Spinal cord (tissue), 10 donors: ENCODE results near the gene TPP2. TPM values are rescaled to one million over a fixed set of nuclear protein-coding genes. Genes with fewer than 3 reads are reported as not detected.

Source experiments
- DNase-seq, 6 donors: peaks; one replicate each; pipeline versions ENCODE4 v3.0.0 to v3.0.0-alpha.2; 2013 to 2015; ENCODE audit warnings: low spot score in 6 of 6, low read depth in 4 of 6
- H3K27ac ChIP-seq: one replicate; pipeline ENCODE4 v1.5.1; 2013; ENCODE audit warnings: low read depth, low read length, control low read depth
- H3K27me3 ChIP-seq: one replicate; pipeline ENCODE4 v1.6.1; 2013; ENCODE audit warnings: low read length; ENCODE audit not compliant: control insufficient read depth, insufficient read depth
- H3K36me3 ChIP-seq: one replicate; pipeline ENCODE4 v1.6.1; 2013; ENCODE audit warnings: low read length; ENCODE audit not compliant: control insufficient read depth, insufficient read depth
- H3K4me1 ChIP-seq: one replicate; pipeline ENCODE4 v1.6.1; 2013; ENCODE audit warnings: low read length; ENCODE audit not compliant: control insufficient read depth, insufficient read depth
- H3K4me3 ChIP-seq: one replicate; pipeline ENCODE4 v1.5.1; 2013; ENCODE audit warnings: low read depth, low read length, control low read depth
- H3K9me3 ChIP-seq: one replicate; pipeline ENCODE4 v1.6.1; 2013; ENCODE audit warnings: low read length; ENCODE audit not compliant: control insufficient read depth, insufficient read depth
- WGBS: methylation state at CpG from one replicate; pipeline ENCODE4 v1.1.5; 2013; ENCODE audit warnings: missing lambda C conversion rate; ENCODE audit not compliant: insufficient coverage; 5-methylcytosine and 5-hydroxymethylcytosine counted together
- polyA plus RNA-seq, 2 donors: library from polyadenylated mRNA; unstranded; fragments of 120-200 nt; gene quantifications; one replicate each; pipeline ENCODE4 v1.2.1, GENCODE V29; 2013; ENCODE audit not compliant: insufficient read length in 2 of 2
- total RNA-seq, 2 donors: library from RNA; depleted of rRNA in 1 of 2; stranded (reverse); fragments of 120-200 nt in 1 of 2; fragments of >200 nt in 1 of 2; gene quantifications; one replicate each; pipeline versions ENCODE4 v1.2.3 to v1.2.4, GENCODE V29; 2013 to 2014
- donor health status: healthy.

The TPP2 gene
- total and polyA plus RNA-seq, 4 donors = 25.2 to 60.5 (median 45.4) TPM

GRCh38 chr13:102696465-102696864 is 99.7 kb downstream of the TPP2 start:
- no peak overlapping the region for H3K27ac ChIP-seq

DNA sequence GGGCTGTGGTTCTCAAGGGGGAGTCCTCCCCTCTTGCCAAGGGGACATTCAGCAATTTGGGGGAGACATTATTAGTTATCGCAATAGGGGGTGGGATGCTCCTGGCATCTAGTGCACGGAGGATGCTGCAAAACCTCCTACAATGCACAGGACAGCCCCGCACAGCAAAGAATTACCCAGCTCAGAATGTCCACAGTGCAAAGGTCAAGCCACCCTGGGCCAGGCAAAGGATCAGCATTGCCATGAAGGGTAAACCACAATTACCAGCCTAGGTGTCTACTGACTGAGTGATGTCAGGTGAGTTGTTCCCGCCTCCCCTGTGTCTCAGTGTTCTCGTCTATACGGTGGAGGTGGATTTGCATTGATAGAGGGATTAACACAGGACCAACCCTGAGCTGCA is 100.5 kb downstream of the TPP2 start:
- Histone ChIP-seq H3K27ac (no peak overlapping the region), H3K9me3 (peaks cover 3% of the 10 kb centered on the region), H3K36me3 (no peaks in the 10 kb centered on the region), H3K27me3 (no peaks in the 10 kb centered on the region), H3K4me3 (no peak overlapping the region), H3K4me1 (no peaks in the 10 kb centered on the region)
- no CpG with 5 or more reads among the region's 6 CpGs for WGBS
- no peak for DNase-seq

More at GRCh38 chr13:102696465-102696864, 99.7 kb downstream of the TPP2 start:
- Histone ChIP-seq H3K27me3 (no peaks in the 10 kb centered on the region), H3K36me3 (no peaks in the 10 kb centered on the region), H3K9me3 (peaks cover 3% of the 10 kb centered on the region), H3K4me1 (no peaks in the 10 kb centered on the region), H3K4me3 (no peak overlapping the region)
- DNase-seq = no peak
- WGBS = 96% methylated on average over 4 of the region's 4 CpGs

GRCh38 chr13:102697929-102698648 is 101.3 kb downstream of the TPP2 start:
- Histone ChIP-seq H3K27me3 (no peaks in the 10 kb centered on the region), H3K27ac (no peak overlapping the region), H3K4me3 (no peak overlapping the region), H3K9me3 (peaks cover 3% of the 10 kb centered on the region), H3K4me1 (no peaks in the 10 kb centered on the region), H3K36me3 (no peaks in the 10 kb centered on the region)
- DNase-seq = no peak
- WGBS = 100% methylated on average over 2 of the region's 8 CpGs

- Histone ChIP-seq H3K4me1 (no peaks in the 10 kb centered on the region), H3K9me3 (peaks cover 3% of the 10 kb centered on the region), H3K27me3 (no peaks in the 10 kb centered on the region), H3K36me3 (no peaks in the 10 kb centered on the region), H3K4me3 (no peak overlapping the region), H3K27ac (no peak overlapping the region)
- 95% methylated on average over 2 of the region's 2 CpGs for WGBS
- DNase-seq = no peak
Measured at GRCh38 chr13:102698649-102698980, 101.8 kb downstream of the TPP2 start.

DNA sequence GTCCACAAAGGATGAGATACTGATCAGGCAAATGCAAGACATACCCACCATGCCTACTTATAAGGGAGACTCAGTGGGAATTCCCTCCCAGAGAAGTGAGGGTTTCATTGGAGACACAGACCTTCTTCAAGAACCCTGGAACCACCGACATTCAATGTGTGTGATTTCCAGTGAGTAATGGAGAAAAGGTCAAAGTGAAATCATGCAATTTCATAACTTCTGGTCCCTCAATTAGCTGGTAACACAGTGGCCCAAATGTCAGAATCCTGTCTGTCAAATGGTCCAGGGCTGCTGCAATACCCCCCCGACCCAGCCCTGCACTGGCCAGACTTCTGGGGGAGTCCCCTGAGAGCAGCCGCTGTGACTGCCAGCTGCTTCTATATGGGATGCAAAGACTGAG is 102.7 kb downstream of the TPP2 start:
- H3K4me1 ChIP-seq = no peaks in the 10 kb centered on the region
- no peak overlapping the region for H3K4me3 ChIP-seq
- DNase-seq = no peak
- peaks cover 3% of the 10 kb centered on the region for H3K9me3 ChIP-seq
- H3K36me3 ChIP-seq = no peaks in the 10 kb centered on the region
- no peak overlapping the region for H3K27ac ChIP-seq
- WGBS = 81% methylated on average over 3 of the region's 3 CpGs
- H3K27me3 ChIP-seq = no peaks in the 10 kb centered on the region

DNA sequence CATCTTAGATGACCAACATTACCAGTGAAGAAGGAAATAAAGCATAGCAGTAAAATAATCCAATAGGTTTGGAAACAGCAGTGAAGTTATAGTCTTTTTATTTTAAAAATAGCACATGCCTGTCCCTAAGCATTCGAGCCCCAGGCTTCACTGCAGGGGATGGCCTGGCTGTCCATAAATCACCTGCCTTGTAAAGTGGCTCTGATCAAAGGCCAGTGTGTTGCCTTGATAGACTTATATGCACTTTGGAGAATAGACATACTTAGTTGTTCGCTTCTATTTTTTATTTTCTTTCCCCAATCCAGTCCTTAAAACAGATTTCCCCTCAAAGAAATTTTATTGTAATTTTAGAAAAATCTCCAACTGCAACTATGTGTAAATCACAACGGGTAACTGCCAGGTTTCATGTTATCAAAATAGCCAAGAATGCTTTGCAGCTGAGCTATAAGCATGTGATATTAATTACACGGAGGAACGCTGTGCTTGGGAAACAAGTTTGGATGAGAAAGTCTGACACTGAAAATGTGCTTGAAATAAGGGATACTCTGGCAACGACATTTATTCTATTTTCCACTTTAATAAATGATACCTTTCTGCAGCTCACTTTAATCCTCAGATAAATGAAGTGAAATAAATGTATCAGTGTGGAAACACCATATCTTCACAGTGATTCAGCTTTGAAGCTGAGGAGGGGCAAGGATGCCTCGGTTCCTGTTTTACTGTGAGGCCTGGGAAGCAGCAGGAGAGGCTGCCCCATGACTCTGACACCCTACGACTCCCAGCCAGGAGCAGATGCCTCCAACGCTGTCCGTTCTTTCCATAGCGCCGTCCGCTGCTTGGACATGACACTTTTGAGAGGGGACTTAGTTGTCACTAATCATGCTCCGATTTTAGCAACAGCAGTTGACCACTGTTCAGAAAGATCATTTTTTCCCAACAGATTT is 103.6 kb downstream of the TPP2 start:
- WGBS = 74% methylated on average over 8 of the region's 14 CpGs
- Histone ChIP-seq H3K4me1 (no peaks in the 10 kb centered on the region), H3K27ac (no peak overlapping the region), H3K4me3 (no peak overlapping the region), H3K27me3 (no peaks in the 10 kb centered on the region), H3K9me3 (peaks cover 3% of the 10 kb centered on the region), H3K36me3 (no peaks in the 10 kb centered on the region)
- no peak for DNase-seq

GRCh38 chr13:102701331-102701730 is 104.5 kb downstream of the TPP2 start:
- no peak overlapping the region for H3K27ac ChIP-seq
- 88% methylated on average over 3 of the region's 5 CpGs for WGBS
- no peaks in the 10 kb centered on the region for H3K36me3 ChIP-seq
- H3K4me3 ChIP-seq = no peak overlapping the region
- H3K27me3 ChIP-seq = no peaks in the 10 kb centered on the region
- DNase-seq = no peak
- H3K9me3 ChIP-seq = peaks cover 3% of the 10 kb centered on the region
- H3K4me1 ChIP-seq = no peaks in the 10 kb centered on the region

DNA sequence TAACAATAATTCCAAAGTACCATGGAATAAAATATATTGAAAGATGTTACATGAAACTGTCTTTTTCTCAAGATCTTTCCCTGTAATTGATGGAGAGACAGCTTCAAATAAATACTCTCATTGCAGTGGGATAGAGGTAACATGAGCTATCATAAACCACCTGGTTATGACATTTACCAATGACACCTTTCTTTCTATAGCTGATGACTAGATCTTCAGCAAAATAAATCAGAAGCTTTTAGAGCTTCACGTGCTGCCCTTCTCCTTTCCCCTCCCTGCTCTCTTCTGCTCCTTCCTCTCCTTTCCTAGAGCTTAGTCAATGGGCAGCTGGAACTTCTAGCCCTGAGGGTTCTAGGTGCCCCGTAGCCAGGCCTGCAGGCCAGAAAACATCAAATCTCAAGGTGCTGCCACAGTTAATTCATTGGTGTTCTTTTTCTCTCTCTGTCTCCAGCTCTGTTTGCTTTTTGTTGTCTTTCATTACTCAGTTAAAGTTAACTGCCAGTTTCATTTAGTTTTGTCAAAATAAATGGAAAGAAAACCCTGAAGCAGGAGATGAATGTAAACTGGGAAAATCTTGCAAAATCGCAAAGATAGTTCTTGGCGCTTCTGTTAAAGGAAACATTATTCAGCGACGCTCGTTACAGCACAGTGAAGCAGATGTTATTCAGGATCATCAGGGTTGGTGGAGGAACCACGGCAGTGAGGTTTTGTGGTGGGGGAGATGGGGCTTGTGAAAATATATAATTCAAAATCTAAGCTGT is 106.4 kb downstream of the TPP2 start:
- DNase-seq = peak in 1 of 6 donors; percentile 43
- Histone ChIP-seq H3K9me3 (peaks cover 3% of the 10 kb centered on the region), H3K27ac (no peak overlapping the region), H3K36me3 (no peaks in the 10 kb centered on the region), H3K4me3 (no peak overlapping the region), H3K27me3 (no peaks in the 10 kb centered on the region), H3K4me1 (no peaks in the 10 kb centered on the region)
- WGBS = 80% methylated on average over 7 of the region's 8 CpGs

- H3K36me3 ChIP-seq = no peaks in the 10 kb centered on the region
- H3K27me3 ChIP-seq = no peaks in the 10 kb centered on the region
- no peak overlapping the region for H3K4me3 ChIP-seq
- peaks cover 2% of the 10 kb centered on the region for H3K9me3 ChIP-seq
- DNase-seq = no peak
- H3K27ac ChIP-seq = no peak overlapping the region
- H3K4me1 ChIP-seq = no peaks in the 10 kb centered on the region
Measured at GRCh38 chr13:102703726-102704035, 106.9 kb downstream of the TPP2 start.
